ENCODE data around the gene MATN4.
A peak's percentile ranks its signal among the peaks of the same experiment; 100 is the strongest.

Gene MATN4

DNA sequence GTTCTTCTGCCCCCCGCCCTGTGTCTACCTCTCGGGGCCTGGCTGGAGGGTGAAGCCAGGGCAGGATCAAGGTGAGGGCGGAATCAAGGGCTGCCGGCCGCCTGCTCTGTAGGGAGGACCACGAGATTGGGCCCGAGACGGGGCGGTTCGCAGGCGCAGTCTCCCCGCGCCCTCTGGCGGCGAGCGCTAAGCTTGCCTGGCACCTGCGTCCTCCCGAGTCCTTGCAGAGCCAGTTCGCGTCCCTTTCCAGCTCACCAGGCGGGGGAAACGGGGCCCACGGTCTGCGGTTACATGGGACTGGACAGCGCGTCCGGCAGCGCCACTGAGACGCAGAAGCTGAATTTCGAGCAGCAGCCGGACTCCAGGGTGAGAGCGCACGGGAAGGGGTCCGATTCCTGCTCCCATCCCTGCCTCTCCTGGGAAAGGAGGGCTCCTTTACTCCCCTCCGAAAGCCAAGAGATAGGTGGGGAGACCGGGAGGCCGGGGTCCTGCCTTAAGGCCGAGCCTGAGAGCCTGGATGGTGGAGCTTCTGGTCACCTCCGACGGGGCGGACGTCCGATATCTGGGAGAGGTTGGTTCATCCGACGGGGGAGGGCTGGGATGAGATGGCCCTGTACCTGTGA is 3.6 kb upstream of the MATN4 start:
- H3K9me2 ChIP-seq (ENCODE audit: low read depth, low read length), result no peaks in the 10 kb centered on the region
- no peaks in the 10 kb centered on the region for H3K79me2 ChIP-seq (ENCODE audit: insufficient read depth, low read length)
- H4K20me1 ChIP-seq (ENCODE audit: insufficient read depth, low read length), result no peaks in the 10 kb centered on the region
- H3K4me3 ChIP-seq (ENCODE audit: low read depth, low read length, poor library complexity, severe bottlenecking), result no peak overlapping the region
- no peaks in the 10 kb centered on the region for H3K36me3 ChIP-seq (ENCODE audit: insufficient read depth, low read length)
- H3K27me3 ChIP-seq (ENCODE audit: insufficient read depth, low read length), result no peaks in the 10 kb centered on the region
- no peaks in the 10 kb centered on the region for H3K4me1 ChIP-seq (ENCODE audit: insufficient read depth, low read length, severe bottlenecking)
- no peak overlapping the region for H3K9ac ChIP-seq (ENCODE audit: low read length)
- TF ChIP-seq, protein P1, sequence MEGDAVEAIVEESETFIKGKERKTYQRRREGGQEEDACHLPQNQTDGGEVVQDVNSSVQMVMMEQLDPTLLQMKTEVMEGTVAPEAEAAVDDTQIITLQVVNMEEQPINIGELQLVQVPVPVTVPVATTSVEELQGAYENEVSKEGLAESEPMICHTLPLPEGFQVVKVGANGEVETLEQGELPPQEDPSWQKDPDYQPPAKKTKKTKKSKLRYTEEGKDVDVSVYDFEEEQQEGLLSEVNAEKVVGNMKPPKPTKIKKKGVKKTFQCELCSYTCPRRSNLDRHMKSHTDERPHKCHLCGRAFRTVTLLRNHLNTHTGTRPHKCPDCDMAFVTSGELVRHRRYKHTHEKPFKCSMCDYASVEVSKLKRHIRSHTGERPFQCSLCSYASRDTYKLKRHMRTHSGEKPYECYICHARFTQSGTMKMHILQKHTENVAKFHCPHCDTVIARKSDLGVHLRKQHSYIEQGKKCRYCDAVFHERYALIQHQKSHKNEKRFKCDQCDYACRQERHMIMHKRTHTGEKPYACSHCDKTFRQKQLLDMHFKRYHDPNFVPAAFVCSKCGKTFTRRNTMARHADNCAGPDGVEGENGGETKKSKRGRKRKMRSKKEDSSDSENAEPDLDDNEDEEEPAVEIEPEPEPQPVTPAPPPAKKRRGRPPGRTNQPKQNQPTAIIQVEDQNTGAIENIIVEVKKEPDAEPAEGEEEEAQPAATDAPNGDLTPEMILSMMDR (IDR thresholded peaks at IDR 0.05; ENCODE audit: low read length), result peak; percentile 79
- TF ChIP-seq EZH2 (IDR thresholded peaks at IDR 0.05; ENCODE audit: borderline replicate concordance, low read length), result no peak
- no peak overlapping the region for H2AFZ ChIP-seq (ENCODE audit: low read length)
- H3K9me3 ChIP-seq (ENCODE audit: low read length), result no peaks in the 10 kb centered on the region
- H3F3A ChIP-seq (ENCODE audit: insufficient read depth, low read length), result no peaks in the 10 kb centered on the region
- H3K27ac ChIP-seq (ENCODE audit: low read depth, low read length, poor library complexity, severe bottlenecking), result no peak overlapping the region
- H3K4me2 ChIP-seq (ENCODE audit: low read length), result no peak overlapping the region

DNA sequence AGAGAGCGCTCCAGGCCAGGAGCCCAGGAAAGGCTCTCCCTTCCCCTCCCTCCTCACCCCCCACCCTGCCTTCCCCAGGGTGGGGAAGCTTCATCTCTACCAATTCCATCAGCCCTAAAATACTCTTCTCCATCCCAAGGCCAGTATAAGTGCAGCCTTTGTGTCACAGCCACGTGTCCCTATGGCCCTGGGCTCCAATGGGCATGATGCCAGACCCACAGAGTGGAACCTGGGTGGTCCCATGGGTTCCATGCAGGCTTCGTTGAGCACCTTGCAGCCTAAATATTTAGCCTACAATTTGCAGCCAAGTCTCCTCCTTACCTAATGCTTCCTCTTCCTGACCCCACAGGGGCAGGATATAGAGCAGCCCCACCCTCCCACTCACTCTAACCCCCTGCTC is 976 bp upstream of the MATN4 start:
- H3K9me2 ChIP-seq (ENCODE audit: low read depth, low read length), result no peaks in the 10 kb centered on the region

DNA sequence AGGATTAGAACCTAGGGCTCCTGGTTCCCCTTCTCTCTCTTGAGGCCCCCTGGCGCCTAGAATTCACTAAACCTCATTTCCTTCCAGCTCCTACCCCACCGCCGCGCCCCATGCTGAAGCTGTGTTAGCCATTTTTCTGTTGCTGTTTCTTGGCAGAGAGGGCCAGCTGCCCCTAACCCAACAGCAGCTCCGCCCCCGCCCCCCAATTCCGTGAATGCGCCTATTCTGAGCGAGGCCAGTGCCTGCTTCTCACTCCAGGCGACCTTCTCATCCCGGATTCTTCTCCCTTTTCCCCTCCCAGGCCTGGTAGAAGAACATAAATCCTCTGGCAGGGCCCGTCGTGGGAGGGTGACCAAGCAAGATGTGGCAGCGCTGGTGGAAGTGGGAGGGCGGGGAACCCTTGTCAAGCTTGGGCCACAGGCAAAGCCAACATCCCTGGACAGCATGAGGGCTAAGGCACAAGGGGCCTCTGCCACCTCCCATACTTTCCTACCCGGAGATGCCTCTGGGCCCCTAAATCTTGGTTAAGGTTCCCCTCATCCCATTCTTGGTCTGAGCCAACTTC is 941 bp downstream of the MATN4 start:
- Histone ChIP-seq H3F3A (ENCODE audit: insufficient read depth, low read length) (no peaks in the 10 kb centered on the region), H3K79me2 (ENCODE audit: insufficient read depth, low read length) (no peaks in the 10 kb centered on the region), H3K27ac (ENCODE audit: low read depth, low read length, poor library complexity, severe bottlenecking) (no peak overlapping the region), H3K4me3 (ENCODE audit: low read depth, low read length, poor library complexity, severe bottlenecking) (no peak overlapping the region), H3K9me3 (ENCODE audit: low read length) (no peaks in the 10 kb centered on the region), H3K36me3 (ENCODE audit: insufficient read depth, low read length) (no peaks in the 10 kb centered on the region), H3K9ac (ENCODE audit: low read length) (no peak overlapping the region), H4K20me1 (ENCODE audit: insufficient read depth, low read length) (no peaks in the 10 kb centered on the region), H2AFZ (ENCODE audit: low read length) (no peak overlapping the region), H3K27me3 (ENCODE audit: insufficient read depth, low read length) (no peaks in the 10 kb centered on the region), H3K9me2 (ENCODE audit: low read depth, low read length) (no peaks in the 10 kb centered on the region), H3K4me2 (ENCODE audit: low read length) (no peak overlapping the region), H3K4me1 (ENCODE audit: insufficient read depth, low read length, severe bottlenecking) (no peaks in the 10 kb centered on the region)
- TF ChIP-seq, protein P1 (IDR thresholded peaks at IDR 0.05; ENCODE audit: low read length), result no peak
- no peak for TF ChIP-seq EZH2 (IDR thresholded peaks at IDR 0.05; ENCODE audit: borderline replicate concordance, low read length)

More for the DNA sequence above, 976 bp upstream of the MATN4 start:
- Histone ChIP-seq H3K9ac (ENCODE audit: low read length) (no peak overlapping the region), H3K4me3 (ENCODE audit: low read depth, low read length, poor library complexity, severe bottlenecking) (no peak overlapping the region), H3K79me2 (ENCODE audit: insufficient read depth, low read length) (no peaks in the 10 kb centered on the region), H3K4me1 (ENCODE audit: insufficient read depth, low read length, severe bottlenecking) (no peaks in the 10 kb centered on the region), H3K4me2 (ENCODE audit: low read length) (no peak overlapping the region), H3K36me3 (ENCODE audit: insufficient read depth, low read length) (no peaks in the 10 kb centered on the region), H4K20me1 (ENCODE audit: insufficient read depth, low read length) (no peaks in the 10 kb centered on the region), H3K27ac (ENCODE audit: low read depth, low read length, poor library complexity, severe bottlenecking) (no peak overlapping the region), H2AFZ (ENCODE audit: low read length) (no peak overlapping the region), H3K9me3 (ENCODE audit: low read length) (no peaks in the 10 kb centered on the region), H3F3A (ENCODE audit: insufficient read depth, low read length) (no peaks in the 10 kb centered on the region), H3K27me3 (ENCODE audit: insufficient read depth, low read length) (no peaks in the 10 kb centered on the region)
- TF ChIP-seq EZH2 (IDR thresholded peaks at IDR 0.05; ENCODE audit: borderline replicate concordance, low read length), result no peak
- TF ChIP-seq, protein P1 (IDR thresholded peaks at IDR 0.05; ENCODE audit: low read length), result no peak
